Transverse colon (tissue), 4 donors: ENCODE measurements around the gene FANCE.

ENCODE experiments used
- CTCF ChIP-seq, 5 experiments: fragments of 200-600 bp in 3 of 5; fragments of 450-650 bp in 2 of 5; sonication (generic) in 3 of 5; IDR thresholded peaks; 1 replicate in 2 of 5; 2 replicates in 3 of 5; pipeline ENCODE4 v1.5.1; 2016 to 2017; ENCODE audit warnings: antibody characterized with exemption in 5 of 5, inconsistent platforms in 3 of 5, mild to moderate bottlenecking in 2 of 5, moderate library complexity in 1 of 5
- POLR2AphosphoS5 ChIP-seq, 3 donors: sonication (generic); formaldehyde crosslinking; IDR thresholded peaks; one replicate each; pipeline ENCODE4 v1.6.1; 2016; ENCODE audit warnings: antibody characterized with exemption in 3 of 3

- no peak for TF ChIP-seq CTCF (IDR thresholded peaks at IDR 0.05)
- no peak for TF ChIP-seq POLR2AphosphoS5 (IDR thresholded peaks at IDR 0.05)
These were observed 2.4 kb downstream of the FANCE start for GRCh38 chr6:35454391-35455110.
